Measurements from ENCODE around the gene BCAP31. TPM values are rescaled to one million over a fixed set of nuclear protein-coding genes. Genes with fewer than 3 reads are reported as not detected.

The BCAP31 gene
- total RNA-seq = 100 to 1,000 TPM in 2 of 4 donors, 10 to 100 TPM in 2; 37.6 to 113 (median 74.4) TPM

- peak within 1 kb of the TSS; percentile 61 to 88 (median 82) for H3K4me3 ChIP-seq
- in situ Hi-C loops (cut with MboI; ENCODE audit: low pct_ligation_motif_present in 1 of 4, low pct_unique_long_range_greater_than_20kb in 1 of 4, low sequenced_read_pairs in 3 of 4) (no loop called here), intact Hi-C loops (cut with DNase I; ENCODE audit: low total_unique reads) (no loop called here)
- H3K27me3 ChIP-seq = no peaks in the 10 kb centered on the region
- TF ChIP-seq CTCF (IDR thresholded peaks at IDR 0.05) (no peak), POLR2A (IDR thresholded peaks at IDR 0.05) (peak; percentile 84), POLR2AphosphoS5 (IDR thresholded peaks at IDR 0.05) (peak; percentile 93 to 95 (median 95)), EP300 (IDR thresholded peaks at IDR 0.05; ENCODE audit: low read depth) (no peak)
- H3K36me3 ChIP-seq = no peaks in the 10 kb centered on the region
- no peaks in the 10 kb centered on the region for H3K9me3 ChIP-seq
- DNase-seq = peak; percentile 92
- WGBS, 2 donors (ENCODE audit: low coverage in 1 of 2) = 42% methylated on average over 71 of the region's 88 CpGs; no CpG with 5 or more reads in 1 of the 2 donors
- H3K4me1 ChIP-seq = peaks cover 25 to 56% (median 44%) of the 10 kb centered on the region in 4 donors
- H3K27ac ChIP-seq = peak within 1 kb of the TSS; percentile 95 to 98 (median 97)
These were observed at the start of gene BCAP31, which contains the start of gene ABCD1 for GRCh38 chrX:153724252-153725038. Gene BCAP31, minus strand, starts transcription at chrX:153724387. Its CDS starts 1,143 bp downstream, at chrX:153723244. Gene ABCD1, plus strand, starts transcription at chrX:153724856. Its CDS starts 411 bp downstream, at chrX:153725267.

- H3K36me3 ChIP-seq = no peaks in the 10 kb centered on the region
- in situ Hi-C loops (cut with MboI; ENCODE audit: low pct_ligation_motif_present in 1 of 4, low pct_unique_long_range_greater_than_20kb in 1 of 4, low sequenced_read_pairs in 3 of 4) (loop anchor here in 1 of 4 donors (25.0 kb wide), 1 partner anchor 189 kb away; the partner anchor contains the start of genes HCFC1 and TMEM187), intact Hi-C loops (cut with DNase I; ENCODE audit: low total_unique reads) (no loop called here)
- H3K4me1 ChIP-seq = no peaks in the 10 kb centered on the region
- no peak for TF ChIP-seq EP300 (IDR thresholded peaks at IDR 0.05; ENCODE audit: low read depth)
- TF ChIP-seq POLR2A (IDR thresholded peaks at IDR 0.05) = no peak
- no peak for TF ChIP-seq POLR2AphosphoS5 (IDR thresholded peaks at IDR 0.05)
- TF ChIP-seq CTCF (IDR thresholded peaks at IDR 0.05) = no peak
- no peaks in the 10 kb centered on the region for H3K27me3 ChIP-seq
- H3K27ac ChIP-seq = no peak overlapping the region
- H3K4me3 ChIP-seq = no peak overlapping the region
- no peaks in the 10 kb centered on the region for H3K9me3 ChIP-seq
- 92% methylated on average over 22 of the region's 23 CpGs; no CpG with 5 or more reads in 1 of the 2 donors for WGBS, 2 donors (ENCODE audit: low coverage in 1 of 2)
- DNase-seq = no peak
These were observed 49.0 kb upstream of the BCAP31 start for GRCh38 chrX:153773218-153773611.

GRCh38 chrX:153772316-153773217 is 48.4 kb upstream of the BCAP31 start:
- no peak for TF ChIP-seq EP300 (IDR thresholded peaks at IDR 0.05; ENCODE audit: low read depth)
- no peaks in the 10 kb centered on the region for H3K4me1 ChIP-seq
- H3K4me3 ChIP-seq = no peak overlapping the region
- H3K27me3 ChIP-seq = no peaks in the 10 kb centered on the region
- in situ Hi-C loops (cut with MboI; ENCODE audit: low pct_ligation_motif_present in 1 of 4, low pct_unique_long_range_greater_than_20kb in 1 of 4, low sequenced_read_pairs in 3 of 4) = loop anchor here in 1 of 4 donors (25.0 kb wide), 1 partner anchor 190 kb away; the partner anchor contains the start of genes HCFC1 and TMEM187
- intact Hi-C loops (cut with DNase I; ENCODE audit: low total_unique reads) = no loop called here
- DNase-seq = no peak
- H3K9me3 ChIP-seq = no peaks in the 10 kb centered on the region
- WGBS, 2 donors (ENCODE audit: low coverage in 1 of 2) = 84% methylated on average over 18 of the region's 21 CpGs; no CpG with 5 or more reads in 1 of the 2 donors
- no peak overlapping the region for H3K27ac ChIP-seq
- H3K36me3 ChIP-seq = no peaks in the 10 kb centered on the region

- in situ Hi-C loops (cut with MboI; ENCODE audit: low pct_ligation_motif_present in 1 of 4, low pct_unique_long_range_greater_than_20kb in 1 of 4, low sequenced_read_pairs in 3 of 4) = loop anchor here in 1 of 4 donors (25.0 kb wide), 1 partner anchor 191 kb away; the partner anchor contains the start of genes HCFC1 and TMEM187
These were observed 47.5 kb upstream of the BCAP31 start for GRCh38 chrX:153771415-153772315.

More at GRCh38 chrX:153771415-153772315, 47.5 kb upstream of the BCAP31 start:
- DNase-seq = no peak
- intact Hi-C loops (cut with DNase I; ENCODE audit: low total_unique reads) = no loop called here
- 87% methylated on average over 28 of the region's 37 CpGs; no CpG with 5 or more reads in 1 of the 2 donors for WGBS, 2 donors (ENCODE audit: low coverage in 1 of 2)
- no peak overlapping the region for H3K27ac ChIP-seq
- H3K4me1 ChIP-seq = no peaks in the 10 kb centered on the region
- H3K9me3 ChIP-seq = no peaks in the 10 kb centered on the region
- no peaks in the 10 kb centered on the region for H3K36me3 ChIP-seq
- H3K4me3 ChIP-seq = no peak overlapping the region
- TF ChIP-seq EP300 (IDR thresholded peaks at IDR 0.05; ENCODE audit: low read depth) (no peak), CTCF (IDR thresholded peaks at IDR 0.05) (no peak), POLR2AphosphoS5 (IDR thresholded peaks at IDR 0.05) (no peak), POLR2A (IDR thresholded peaks at IDR 0.05) (no peak)
- no peaks in the 10 kb centered on the region for H3K27me3 ChIP-seq

All from transverse colon (tissue), 4 donors.